DND-41 (cell line): ENCODE measurements around the gene VWA3B.

Experiments used
- CTCF ChIP-seq: IDR thresholded peaks from 2 replicates; pipeline ENCODE4 v1.5.1; 2012; ENCODE audit warnings: borderline replicate concordance, low read length, moderate library complexity, mild to moderate bottlenecking; ENCODE audit not compliant: poor library complexity, severe bottlenecking; ENCODE audit errors: extremely low read depth
- EZH2 ChIP-seq: IDR thresholded peaks from 3 replicates; pipeline ENCODE4 v1.6.1; 2012; ENCODE audit warnings: borderline replicate concordance, low read depth, mild to moderate bottlenecking, moderate library complexity, low read length, inconsistent platforms; ENCODE audit not compliant: severe bottlenecking

GRCh38 chr2:98142106-98142791 lies 55.3 kb downstream of the VWA3B start:
- TF ChIP-seq CTCF (no peak), EZH2 (no peak)
